Chondrocyte (in vitro differentiated cells): Measurements from ENCODE around the gene IQCE. TPM values are rescaled to one million over a fixed set of nuclear protein-coding genes. Genes with fewer than 3 reads are reported as not detected.

Experiments
- DNase-seq: peaks from one replicate; pipeline ENCODE4 v3.0.0; 2021; ENCODE audit warnings: mixed read lengths, low spot score
- H3K27ac Mint-ChIP-seq: one replicate; pipeline ENCODE4 v1.8.0; 2021; ENCODE audit warnings: mild to moderate bottlenecking, moderate library complexity, mixed read lengths; ENCODE audit not compliant: unreplicated experiment
- H3K27me3 Mint-ChIP-seq: 2 replicates; pipeline ENCODE4 v1.8.0; 2021; ENCODE audit warnings: low read depth, mixed read lengths
- H3K36me3 Mint-ChIP-seq: 2 replicates; pipeline ENCODE4 v1.8.0; 2021; ENCODE audit warnings: low read depth, mixed read lengths
- H3K4me1 Mint-ChIP-seq: 2 replicates; pipeline ENCODE4 v1.8.0; 2021; ENCODE audit warnings: low read depth, mild to moderate bottlenecking, mixed read lengths
- H3K4me3 Mint-ChIP-seq: one replicate; pipeline ENCODE4 v1.8.0; 2021; ENCODE audit warnings: mild to moderate bottlenecking, moderate library complexity, mixed read lengths; ENCODE audit not compliant: unreplicated experiment
- H3K9me3 Mint-ChIP-seq: 2 replicates; pipeline ENCODE4 v1.8.0; 2021; ENCODE audit warnings: low read depth, mixed read lengths
- CTCF ChIP-seq: fragments of 200-600 bp; sonication (generic); IDR thresholded peaks from 2 replicates; pipeline ENCODE4 v1.5.0; 2021; ENCODE audit warnings: antibody characterized with exemption, mild to moderate bottlenecking, moderate library complexity
- total RNA-seq: library from RNA; stranded (reverse); gene quantifications from 3 replicates; pipeline ENCODE4 v1.2.1, GENCODE V29; 2021

The IQCE gene
- total RNA-seq, 1 donor from 2014 or later: 10.0 TPM

GRCh38 chr7:2627258-2628129 lies 68.7 kb downstream of the IQCE start:
- Mint-ChIP-seq H3K4me3 (no peak overlapping the region), H3K9me3 (no peaks in the 10 kb centered on the region), H3K27ac (no peak overlapping the region), H3K4me1 (peaks cover 19% of the 10 kb centered on the region), H3K36me3 (no peaks in the 10 kb centered on the region), H3K27me3 (no peaks in the 10 kb centered on the region)
- TF ChIP-seq CTCF: no peak
- no peak for DNase-seq

- no peak overlapping the region for H3K27ac Mint-ChIP-seq
Measured at GRCh38 chr7:2628130-2628482, 69.3 kb downstream of the IQCE start.

GRCh38 chr7:2628891-2629290 lies 70.1 kb downstream of the IQCE start:
- TF ChIP-seq CTCF: no peak
- Mint-ChIP-seq H3K27ac (no peak overlapping the region), H3K36me3 (no peaks in the 10 kb centered on the region), H3K27me3 (no peaks in the 10 kb centered on the region), H3K4me1 (peaks cover 10% of the 10 kb centered on the region), H3K9me3 (no peaks in the 10 kb centered on the region), H3K4me3 (no peak overlapping the region)
- DNase-seq: no peak

More at GRCh38 chr7:2628130-2628482, 69.3 kb downstream of the IQCE start:
- H3K36me3 Mint-ChIP-seq: no peaks in the 10 kb centered on the region
- no peaks in the 10 kb centered on the region for H3K27me3 Mint-ChIP-seq
- H3K4me3 Mint-ChIP-seq: no peak overlapping the region
- no peaks in the 10 kb centered on the region for H3K9me3 Mint-ChIP-seq
- no peak for TF ChIP-seq CTCF
- peaks cover 13% of the 10 kb centered on the region for H3K4me1 Mint-ChIP-seq
- no peak for DNase-seq

GRCh38 chr7:2629746-2630681 lies 71.2 kb downstream of the IQCE start:
- Mint-ChIP-seq H3K4me3 (no peak overlapping the region), H3K4me1 (peaks cover 19% of the 10 kb centered on the region), H3K27me3 (no peaks in the 10 kb centered on the region), H3K36me3 (no peaks in the 10 kb centered on the region), H3K27ac (no peak overlapping the region), H3K9me3 (no peaks in the 10 kb centered on the region)
- no peak for TF ChIP-seq CTCF
- no peak for DNase-seq

GRCh38 chr7:2631946-2632732 lies 73.4 kb downstream of the IQCE start, which contains the start of gene TTYH3:
TSS of gene TTYH3 (plus strand) at chr7:2631986. CDS start at chr7:2632156, 170 bp downstream.
- Mint-ChIP-seq H3K36me3 (no peaks in the 10 kb centered on the region), H3K4me1 (peaks cover 38% of the 10 kb centered on the region), H3K27me3 (no peaks in the 10 kb centered on the region), H3K9me3 (no peaks in the 10 kb centered on the region), H3K27ac (peak within 1 kb of the TSS; percentile 98), H3K4me3 (peak within 1 kb of the TSS; percentile 92)
- no peak for DNase-seq
- TF ChIP-seq CTCF: no peak
